Right renal pelvis (tissue), 4 donors: ENCODE measurements around the gene SCUBE2. TPM values are rescaled to one million over a fixed set of nuclear protein-coding genes. Genes with fewer than 3 reads are reported as not detected.

Source experiments
- DNase-seq, 4 donors: peaks; one replicate each; pipeline ENCODE4 v3.0.0-alpha.2; 2013; ENCODE audit warnings: low read depth in 4 of 4, low spot score in 3 of 4, missing footprints in 1 of 4
- polyA plus RNA-seq, 4 donors: library from polyadenylated mRNA; unstranded; fragments of 120-200 nt; gene quantifications; one replicate each; pipeline ENCODE4 v1.2.1, GENCODE V29; 2013; ENCODE audit not compliant: insufficient read length in 4 of 4

The SCUBE2 gene
- polyA plus RNA-seq, 4 donors, result 6.9 to 7.7 (median 7.3) TPM

DNA sequence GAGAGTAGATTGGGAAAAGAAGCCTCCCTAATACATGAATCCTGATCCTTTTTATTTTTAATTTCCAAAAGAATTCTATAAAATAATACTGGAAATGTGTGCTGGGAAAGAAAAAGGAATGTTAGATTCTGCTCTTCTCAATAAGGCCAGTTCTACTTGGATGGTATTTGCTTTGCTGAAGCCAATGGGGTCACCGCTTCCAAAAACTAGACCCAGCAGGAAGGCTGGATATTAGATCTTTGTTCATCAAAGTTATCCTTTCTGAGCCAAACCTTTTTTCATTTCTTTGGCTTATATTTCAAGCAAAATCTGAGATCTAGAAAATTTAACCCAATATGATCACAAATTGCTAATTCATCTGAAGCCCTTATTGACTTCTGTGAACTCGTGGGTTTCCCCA is 41.4 kb downstream of the SCUBE2 start:
- DNase-seq, result no peak

- peak; percentile 37 to 65 (median 52) for DNase-seq
These were observed 43.4 kb downstream of the SCUBE2 start for GRCh38 chr11:9047964-9048523.

- DNase-seq, result no peak
These were observed 44.9 kb downstream of the SCUBE2 start for GRCh38 chr11:9046481-9046880.

- DNase-seq, result no peak
These were observed 48.9 kb downstream of the SCUBE2 start for GRCh38 chr11:9042488-9042887.

DNA sequence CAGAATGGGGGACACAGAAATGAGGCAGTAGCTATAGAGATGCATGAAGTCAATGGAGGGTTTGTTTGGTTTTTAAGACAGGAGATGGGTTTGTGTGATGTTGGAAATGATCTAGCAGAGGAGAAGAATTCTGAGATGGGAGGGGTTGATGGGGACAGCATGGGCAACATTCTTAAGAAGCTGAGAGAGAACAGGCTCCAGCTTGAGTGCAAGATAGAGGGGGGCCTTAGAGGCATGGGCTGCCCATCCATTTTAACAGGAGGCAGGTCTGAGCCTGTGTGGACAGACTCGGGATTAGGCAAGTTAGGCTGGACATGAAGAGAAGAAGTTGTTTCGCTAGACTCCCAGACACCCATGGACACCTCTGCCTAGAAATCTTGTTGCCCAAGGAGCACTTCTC is 49.7 kb downstream of the SCUBE2 start:
- DNase-seq, result no peak

- no peak for DNase-seq
These were observed 51.0 kb downstream of the SCUBE2 start for GRCh38 chr11:9040410-9040809.

DNA sequence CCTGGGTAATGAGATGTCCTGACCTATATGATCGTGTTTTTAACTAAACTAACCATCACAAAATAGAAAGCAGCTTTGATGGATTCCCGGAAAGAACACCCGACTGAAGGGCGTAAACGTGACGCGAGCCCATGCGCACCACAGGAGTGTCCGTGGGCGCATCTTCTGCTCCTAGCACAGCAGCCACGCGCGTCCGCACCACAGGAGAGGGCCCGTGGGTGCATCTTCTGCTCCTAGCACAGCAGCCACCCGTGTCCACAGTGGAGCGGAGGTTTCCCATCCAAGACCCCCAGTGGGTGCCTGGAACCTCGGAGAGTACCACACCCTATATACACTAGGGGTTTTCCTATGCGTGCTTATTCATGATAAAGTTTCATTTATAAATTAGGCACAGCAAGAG is 51.5 kb downstream of the SCUBE2 start:
- DNase-seq, result no peak

DNA sequence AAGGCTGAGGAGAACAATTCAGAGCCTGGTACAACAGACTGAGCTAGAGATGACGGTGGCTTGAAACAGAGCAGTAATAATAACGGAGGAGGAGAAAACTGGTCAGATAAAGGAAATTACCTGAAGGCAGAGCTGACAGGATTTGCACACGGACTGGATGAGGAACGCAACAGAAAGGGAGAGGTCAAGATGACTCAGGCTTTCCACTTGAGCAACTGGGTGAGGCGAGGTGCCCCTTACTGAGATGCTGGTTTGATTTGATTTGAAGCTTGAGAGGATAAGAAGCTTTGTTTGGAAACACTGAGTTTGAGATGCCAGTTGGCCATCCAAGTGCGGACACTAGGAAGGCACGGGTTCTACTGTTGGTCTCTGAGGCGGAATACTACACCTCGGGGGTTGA is 52.2 kb downstream of the SCUBE2 start:
- no peak for DNase-seq

GRCh38 chr11:9038541-9038940 is 52.9 kb downstream of the SCUBE2 start:
- DNase-seq, result no peak

GRCh38 chr11:9037963-9038362 is 53.4 kb downstream of the SCUBE2 start:
- DNase-seq, result no peak

- no peak for DNase-seq
These were observed 54.2 kb downstream of the SCUBE2 start for GRCh38 chr11:9037046-9037780.

DNA sequence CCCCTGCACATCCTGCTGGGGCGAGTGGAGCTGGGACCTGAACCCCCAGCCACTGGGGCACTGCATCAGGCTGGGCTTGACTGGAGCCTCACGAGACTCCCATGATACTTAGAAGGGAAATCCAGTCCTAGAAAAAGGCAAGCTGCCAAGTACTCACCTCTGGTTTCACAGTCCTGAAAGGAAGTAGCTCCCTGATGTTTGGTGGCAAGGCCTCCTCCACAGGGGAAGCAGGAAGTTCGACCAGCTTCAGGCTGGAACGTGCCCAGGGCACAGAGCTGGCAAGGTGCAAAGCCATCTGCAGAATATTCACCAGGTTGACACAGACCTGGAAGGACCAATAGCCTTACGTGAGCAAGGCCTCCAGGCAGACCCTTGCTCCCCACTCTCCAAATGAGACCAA is 60.8 kb downstream of the SCUBE2 start:
- DNase-seq, result no peak

- no peak for DNase-seq
These were observed 62.0 kb downstream of the SCUBE2 start for GRCh38 chr11:9029422-9029821.

DNA sequence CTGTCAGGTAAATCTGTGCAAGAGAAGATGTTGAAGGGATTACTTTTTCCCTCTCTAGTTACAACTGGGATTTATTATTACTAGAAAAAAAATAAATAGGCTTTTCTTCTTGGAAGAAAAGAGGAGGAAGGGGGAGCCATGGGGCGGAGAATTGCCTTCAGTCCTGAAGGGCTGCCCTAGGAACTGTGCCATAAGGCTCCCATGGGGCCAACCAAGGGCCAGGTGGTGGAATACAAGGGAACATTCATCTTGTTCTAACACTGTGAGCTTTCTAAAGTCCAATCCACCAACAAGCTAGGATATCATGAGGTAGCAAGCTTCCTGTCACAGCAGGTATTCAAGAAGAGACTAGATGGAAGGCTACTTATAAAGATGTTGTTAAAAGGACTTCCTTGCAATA is 62.8 kb downstream of the SCUBE2 start:
- no peak for DNase-seq

DNA sequence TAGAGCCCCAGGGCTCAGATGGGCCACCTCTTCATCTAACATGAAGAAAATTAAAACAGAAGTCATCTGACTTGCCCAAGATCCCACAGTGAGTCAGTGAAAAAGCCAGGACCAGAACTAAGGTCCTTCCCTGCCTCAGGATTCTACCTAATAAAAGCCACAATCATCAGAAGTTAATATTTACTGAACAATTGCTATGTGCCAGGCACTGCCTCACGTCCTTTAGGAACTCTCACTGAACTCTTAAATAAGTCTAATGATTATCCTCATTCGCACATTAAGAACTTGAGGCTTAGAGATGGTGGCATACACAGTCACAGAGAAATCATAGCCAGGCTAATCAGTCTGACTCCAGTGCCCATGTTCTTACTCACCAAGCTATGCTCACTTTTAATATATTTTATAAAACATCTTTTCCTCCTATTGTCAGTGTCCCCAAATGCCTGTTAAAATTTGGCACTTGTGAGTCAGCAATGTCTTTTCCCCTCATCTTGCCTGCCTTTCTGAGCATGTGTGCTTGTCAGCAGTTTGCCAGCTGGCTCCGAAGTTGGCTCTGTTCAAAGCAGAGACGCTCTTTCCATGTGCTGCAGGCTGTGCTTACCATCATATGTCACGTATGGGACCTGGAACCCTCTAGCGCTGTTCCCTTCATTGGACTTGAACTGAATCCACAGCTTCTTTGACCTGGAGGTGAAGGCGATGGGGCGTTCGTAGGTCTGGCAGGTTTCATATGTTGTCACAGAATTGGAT is 66.1 kb downstream of the SCUBE2 start:
- DNase-seq, result no peak

- DNase-seq, result no peak
These were observed 68.3 kb downstream of the SCUBE2 start for GRCh38 chr11:9022961-9023680.

DNA sequence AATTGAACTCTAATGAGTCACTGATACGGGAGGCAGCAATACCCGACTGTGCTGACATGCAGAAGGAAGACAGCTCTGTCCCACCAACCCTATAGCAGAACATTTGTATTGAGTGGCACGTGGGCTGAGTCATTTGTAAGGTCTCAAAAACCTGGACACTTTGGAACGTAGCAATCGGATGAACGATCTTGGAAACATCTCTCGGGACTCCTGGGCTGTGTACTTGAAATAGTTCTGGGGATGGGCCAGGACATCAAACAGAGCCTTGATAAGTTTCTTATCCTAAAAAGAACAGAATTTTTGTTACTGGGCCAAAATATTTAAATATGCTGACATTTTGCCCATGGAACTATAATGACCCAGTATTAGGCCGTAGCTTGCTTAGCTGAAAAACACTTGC is 70.5 kb downstream of the SCUBE2 start:
- DNase-seq, result no peak

DNA sequence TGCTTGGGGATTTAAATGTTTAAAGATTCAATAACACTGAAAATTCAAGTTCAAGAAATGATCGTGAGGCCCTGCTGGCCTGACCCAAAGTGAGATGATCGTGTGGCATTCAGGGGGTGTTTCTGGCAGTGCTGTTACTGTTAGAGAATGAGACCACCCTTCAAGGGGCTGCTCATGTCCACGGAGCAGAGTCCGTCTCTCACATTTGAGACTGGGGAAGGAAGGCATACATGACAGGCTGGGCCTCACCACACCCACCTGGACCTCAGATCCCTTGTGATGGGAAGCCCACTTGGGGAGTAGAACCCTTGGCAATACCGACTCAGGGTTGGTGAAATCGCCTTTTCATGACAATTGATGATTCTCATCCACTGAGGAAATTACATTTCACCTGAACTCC is 71.5 kb downstream of the SCUBE2 start:
- no peak for DNase-seq

DNA sequence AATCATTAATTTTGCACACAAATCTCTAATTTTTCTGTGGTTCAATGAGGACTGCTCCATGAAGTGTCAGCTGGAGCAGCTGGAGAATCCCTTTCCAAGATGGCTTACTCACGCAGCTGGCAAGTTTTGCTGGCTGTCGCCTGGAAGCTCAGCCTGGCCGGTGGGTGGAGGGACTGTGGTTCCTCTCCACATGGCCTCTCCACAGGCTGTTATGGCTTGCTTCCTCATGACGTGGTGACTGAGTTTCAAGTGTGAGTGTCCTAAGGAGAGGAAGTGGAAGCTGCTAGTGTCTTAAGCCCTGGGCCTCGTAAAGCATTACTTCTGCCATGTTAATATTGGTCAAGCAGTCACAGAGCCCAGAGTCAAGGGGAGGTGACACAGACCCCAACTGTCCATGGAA is 73.6 kb downstream of the SCUBE2 start:
- no peak for DNase-seq

- no peak for DNase-seq
These were observed 74.3 kb downstream of the SCUBE2 start for GRCh38 chr11:9016916-9017642.

- DNase-seq, result peak in 2 of 4 donors; percentile 41 to 57
These were observed 75.7 kb downstream of the SCUBE2 start for GRCh38 chr11:9015677-9016076.
